ENCODE results near the gene KICS2.

Gene KICS2

DNA sequence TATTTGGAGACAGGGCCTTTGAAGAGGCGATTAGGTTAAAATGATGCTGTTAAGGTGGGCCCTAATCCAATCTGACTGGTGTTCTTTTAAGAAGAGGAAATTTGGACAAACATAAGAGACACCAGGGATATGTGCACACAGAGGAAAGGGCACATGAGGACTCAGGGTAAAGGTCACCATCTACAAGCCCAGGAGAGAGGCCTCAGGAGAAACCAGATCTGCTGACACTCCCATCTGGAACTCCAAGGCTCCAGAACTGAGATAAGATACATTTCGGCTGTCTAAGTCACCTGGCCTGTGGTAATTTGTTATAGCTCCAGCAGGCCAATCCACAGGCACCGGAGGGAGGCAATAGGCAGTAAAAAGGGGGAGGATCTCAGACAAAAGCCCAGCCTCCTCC lies 48.6 kb downstream of the KICS2 start:
- H3K9me3 ChIP-seq (ENCODE audit: control insufficient read depth in 1 of 2, low read length in 2 of 2) = no peaks in the 10 kb centered on the region

More for the DNA sequence above, 48.6 kb downstream of the KICS2 start:
- Histone ChIP-seq H3K27ac (ENCODE audit: low read length) (no peak overlapping the region), H3K27me3 (ENCODE audit: low read depth, low read length) (no peaks in the 10 kb centered on the region), H3K4me3 (ENCODE audit: low read depth in 1 of 2, low read length in 2 of 2) (no peak overlapping the region), H3K36me3 (ENCODE audit: control insufficient read depth in 1 of 2, insufficient read depth in 2 of 2, low read length in 2 of 2) (no peaks in the 10 kb centered on the region), H3K4me1 (ENCODE audit: control insufficient read depth in 1 of 2, insufficient read depth in 2 of 2, low read length in 2 of 2) (no peaks in the 10 kb centered on the region)

All from muscle layer of duodenum (tissue), 2 donors.